RWPE2 (cell line): ENCODE results near the gene ZNF440.
"Not testable (repeated sequence)": the region's sequence is repeated elsewhere in the genome, so short reads cannot be mapped to it uniquely, and the experiment has no call there.

Source experiments
- ATAC-seq: fragments of 200-7000 bp; cut with Tn5 transposase; 3 replicates; pipeline ENCODE4 v1.9.1; 2021; ENCODE audit warnings: low read depth
- DNase-seq: peaks from one replicate; pipeline ENCODE4 v3.0.0-alpha.2; 2020; ENCODE audit warnings: low spot score
- H3K27ac ChIP-seq: fragments of 450-650 bp; 2 replicates; pipeline ENCODE4 v1.5.1; 2017; ENCODE audit warnings: mild to moderate bottlenecking; ENCODE audit not compliant: poor library complexity, severe bottlenecking
- H3K27me3 ChIP-seq: fragments of 250-450 bp; sonication (Bioruptor Pico); 2 replicates; pipeline ENCODE4 v1.5.1; 2021; ENCODE audit warnings: mild to moderate bottlenecking, moderate library complexity; ENCODE audit not compliant: insufficient read depth, poor library complexity, severe bottlenecking
- H3K36me3 ChIP-seq: fragments of 250-450 bp; sonication (Bioruptor Pico); 2 replicates; pipeline ENCODE4 v1.5.1; 2020; ENCODE audit warnings: low read depth, mild to moderate bottlenecking, moderate library complexity
- H3K4me1 ChIP-seq: fragments of 250-450 bp; sonication (Bioruptor Pico); 2 replicates; pipeline ENCODE4 v1.5.1; 2021; ENCODE audit warnings: mild to moderate bottlenecking, moderate library complexity; ENCODE audit not compliant: insufficient read depth, poor library complexity, severe bottlenecking
- H3K4me3 ChIP-seq: fragments of 250-450 bp; sonication (Bioruptor Pico); 2 replicates; pipeline ENCODE4 v1.5.1; 2021; ENCODE audit warnings: mild to moderate bottlenecking, moderate library complexity; ENCODE audit not compliant: severe bottlenecking
- H3K9me3 ChIP-seq: fragments of 250-450 bp; sonication (Bioruptor Pico); 2 replicates; pipeline ENCODE4 v1.5.1; 2021; ENCODE audit warnings: mild to moderate bottlenecking, moderate library complexity; ENCODE audit not compliant: severe bottlenecking
- TF ChIP-seq, protein P1 (sequence below): fragments of 450-650 bp; IDR thresholded peaks from one replicate; pipeline ENCODE4 v1.5.1; 2017; ENCODE audit warnings: mild to moderate bottlenecking, moderate library complexity; ENCODE audit not compliant: poor library complexity, severe bottlenecking

Gene ZNF440

GRCh38 chr19:11807099-11807380 lies 7.0 kb upstream of the ZNF440 start:
- no peaks in the 10 kb centered on the region for H3K36me3 ChIP-seq
- no peaks in the 10 kb centered on the region for H3K27me3 ChIP-seq
- ATAC-seq = no peak
- H3K4me3 ChIP-seq = no peak overlapping the region
- TF ChIP-seq, protein P1, sequence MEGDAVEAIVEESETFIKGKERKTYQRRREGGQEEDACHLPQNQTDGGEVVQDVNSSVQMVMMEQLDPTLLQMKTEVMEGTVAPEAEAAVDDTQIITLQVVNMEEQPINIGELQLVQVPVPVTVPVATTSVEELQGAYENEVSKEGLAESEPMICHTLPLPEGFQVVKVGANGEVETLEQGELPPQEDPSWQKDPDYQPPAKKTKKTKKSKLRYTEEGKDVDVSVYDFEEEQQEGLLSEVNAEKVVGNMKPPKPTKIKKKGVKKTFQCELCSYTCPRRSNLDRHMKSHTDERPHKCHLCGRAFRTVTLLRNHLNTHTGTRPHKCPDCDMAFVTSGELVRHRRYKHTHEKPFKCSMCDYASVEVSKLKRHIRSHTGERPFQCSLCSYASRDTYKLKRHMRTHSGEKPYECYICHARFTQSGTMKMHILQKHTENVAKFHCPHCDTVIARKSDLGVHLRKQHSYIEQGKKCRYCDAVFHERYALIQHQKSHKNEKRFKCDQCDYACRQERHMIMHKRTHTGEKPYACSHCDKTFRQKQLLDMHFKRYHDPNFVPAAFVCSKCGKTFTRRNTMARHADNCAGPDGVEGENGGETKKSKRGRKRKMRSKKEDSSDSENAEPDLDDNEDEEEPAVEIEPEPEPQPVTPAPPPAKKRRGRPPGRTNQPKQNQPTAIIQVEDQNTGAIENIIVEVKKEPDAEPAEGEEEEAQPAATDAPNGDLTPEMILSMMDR = no peak
- H3K4me1 ChIP-seq = no peaks in the 10 kb centered on the region
- H3K27ac ChIP-seq = no peak overlapping the region
- DNase-seq = no peak
- H3K9me3 ChIP-seq = peaks cover 9% of the 10 kb centered on the region

GRCh38 chr19:11813703-11814028 lies 407 bp upstream of the ZNF440 start:
- TF ChIP-seq, protein P1 = no peak
- ATAC-seq (peak; percentile 7; the same call in 2 of the 3 replicates), DNase-seq (no peak)
- no peaks in the 10 kb centered on the region for H3K9me3 ChIP-seq
- peak overlapping the region; percentile 82 for H3K4me3 ChIP-seq
- peak overlapping the region; percentile 79 for H3K27ac ChIP-seq
- H3K36me3 ChIP-seq = peaks cover 22% of the 10 kb centered on the region
- H3K27me3 ChIP-seq = no peaks in the 10 kb centered on the region
- H3K4me1 ChIP-seq = peaks cover 2% of the 10 kb centered on the region

DNA sequence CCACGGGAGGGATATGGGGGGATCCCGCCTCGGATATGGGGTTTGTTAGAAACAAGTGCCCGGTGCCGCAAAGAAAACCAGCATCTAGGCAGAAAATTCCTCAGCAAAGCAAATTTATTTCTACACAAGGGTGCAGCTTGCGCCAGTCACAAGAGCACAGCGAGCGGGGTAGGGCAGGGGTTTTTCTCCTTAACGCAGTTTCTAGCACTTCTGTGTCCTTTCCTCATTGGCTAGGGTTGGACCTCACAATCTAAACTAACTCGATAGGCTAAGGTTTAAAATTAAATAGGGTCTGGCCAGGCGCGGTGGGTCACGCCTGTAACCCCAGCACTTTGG lies 595 bp downstream of the ZNF440 start:
- Histone ChIP-seq H3K4me1 (peaks cover 2% of the 10 kb centered on the region), H3K27ac (peak overlapping the region; percentile 79), H3K36me3 (peaks cover 32% of the 10 kb centered on the region), H3K4me3 (peak overlapping the region; percentile 82), H3K9me3 (peaks cover 4% of the 10 kb centered on the region), H3K27me3 (no peaks in the 10 kb centered on the region)
- DNase-seq (no peak), ATAC-seq (peak; percentile 54)
- TF ChIP-seq, protein P1 = no peak

DNA sequence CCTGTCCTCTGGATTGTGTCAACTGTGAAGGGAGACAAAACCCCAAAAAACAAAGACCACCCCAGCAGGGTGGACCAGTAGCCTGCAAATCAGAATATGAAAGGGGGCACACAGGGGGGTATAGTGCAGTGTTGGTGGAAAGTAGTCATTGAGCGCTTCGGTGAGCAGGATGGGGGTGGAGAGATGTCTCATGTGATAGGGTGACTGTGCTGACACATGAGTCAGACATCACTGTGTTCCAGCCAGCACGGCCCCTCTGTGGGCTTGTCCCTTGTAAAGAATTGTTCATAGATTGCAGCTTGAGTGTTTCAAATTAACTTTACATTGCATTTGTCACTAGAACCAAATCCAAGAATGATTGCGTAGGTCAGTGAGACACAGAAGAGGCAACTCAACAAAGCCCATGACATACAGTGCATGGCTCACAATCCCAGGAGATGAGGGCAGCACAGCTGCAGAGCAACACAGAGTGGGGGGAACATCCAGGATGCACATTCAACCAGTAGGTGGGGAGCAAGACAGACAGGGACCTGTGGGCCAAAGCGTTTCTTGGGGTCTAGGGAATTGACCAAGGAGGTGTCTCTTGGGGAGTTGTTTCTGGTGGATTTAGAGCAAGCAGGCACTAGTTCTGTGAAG lies 7.5 kb downstream of the ZNF440 start:
- DNase-seq (no peak), ATAC-seq (no peak)
- TF ChIP-seq, protein P1 = no peak
- Histone ChIP-seq H3K27ac (no peak overlapping the region), H3K27me3 (no peaks in the 10 kb centered on the region), H3K4me1 (no peaks in the 10 kb centered on the region), H3K9me3 (peaks cover 4% of the 10 kb centered on the region), H3K4me3 (no peak overlapping the region), H3K36me3 (peaks cover 49% of the 10 kb centered on the region)

DNA sequence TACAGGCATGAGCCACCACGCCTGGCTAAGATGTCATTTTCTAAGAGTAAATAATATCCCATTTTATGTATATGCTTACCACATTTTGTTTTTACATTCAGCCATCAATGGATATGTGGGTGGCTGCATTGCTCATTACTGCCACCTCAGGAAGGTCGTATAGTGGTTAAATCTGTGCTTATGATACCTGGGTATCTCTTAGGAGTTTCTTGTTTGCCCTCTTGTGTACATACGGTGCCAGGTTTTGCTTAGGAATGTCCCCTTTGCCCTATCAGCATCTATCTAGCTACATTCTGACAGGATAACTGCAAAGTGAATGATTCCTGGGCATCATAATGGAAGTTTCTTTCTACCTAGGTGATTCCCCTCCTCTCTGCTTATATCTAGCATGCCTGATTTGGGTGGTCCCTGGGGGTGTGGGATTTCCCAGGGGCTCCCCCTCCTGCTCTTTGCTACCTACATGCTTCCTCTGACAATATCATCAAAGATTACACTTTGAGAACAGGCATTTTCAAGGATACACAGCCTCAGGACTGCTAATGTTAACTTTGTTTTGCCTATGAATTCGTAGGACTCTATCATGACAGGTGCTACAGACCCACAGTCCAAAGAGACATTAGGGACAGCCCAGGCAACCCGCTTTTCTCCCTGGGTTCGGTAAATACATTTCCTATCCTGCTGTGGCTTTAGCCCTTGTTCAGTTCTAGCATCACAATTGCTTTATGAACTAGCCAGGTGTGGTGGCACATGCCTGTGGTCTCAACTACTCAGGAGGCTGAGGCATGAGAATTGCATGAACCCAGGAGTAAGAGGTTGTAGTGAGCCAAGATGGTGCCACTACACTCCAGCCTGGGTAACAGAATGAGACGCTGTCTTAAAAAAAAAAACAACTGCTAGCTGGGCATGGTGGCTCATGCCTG lies 15.1 kb downstream of the ZNF440 start:
- Histone ChIP-seq H3K9me3 (peaks cover 33% of the 10 kb centered on the region), H3K36me3 (peaks cover 71% of the 10 kb centered on the region)
- not testable (repeated sequence) for H3K27ac ChIP-seq, H3K4me3 ChIP-seq, ATAC-seq, H3K4me1 ChIP-seq, H3K27me3 ChIP-seq, DNase-seq
